NCI-H345 treated with DMSO at 0.1 percent for 48 hours (cell line): ENCODE data around the gene QPRT.
"Not testable (repeated sequence)": the region's sequence is repeated elsewhere in the genome, so short reads cannot be mapped to it uniquely, and the experiment has no call there.

ENCODE experiments used
- DNase-seq: peaks from one replicate; lab custom pipeline; 2025; ENCODE audit not compliant: unreplicated experiment; lab: John Stamatoyannopoulos, UW

Gene QPRT

DNA sequence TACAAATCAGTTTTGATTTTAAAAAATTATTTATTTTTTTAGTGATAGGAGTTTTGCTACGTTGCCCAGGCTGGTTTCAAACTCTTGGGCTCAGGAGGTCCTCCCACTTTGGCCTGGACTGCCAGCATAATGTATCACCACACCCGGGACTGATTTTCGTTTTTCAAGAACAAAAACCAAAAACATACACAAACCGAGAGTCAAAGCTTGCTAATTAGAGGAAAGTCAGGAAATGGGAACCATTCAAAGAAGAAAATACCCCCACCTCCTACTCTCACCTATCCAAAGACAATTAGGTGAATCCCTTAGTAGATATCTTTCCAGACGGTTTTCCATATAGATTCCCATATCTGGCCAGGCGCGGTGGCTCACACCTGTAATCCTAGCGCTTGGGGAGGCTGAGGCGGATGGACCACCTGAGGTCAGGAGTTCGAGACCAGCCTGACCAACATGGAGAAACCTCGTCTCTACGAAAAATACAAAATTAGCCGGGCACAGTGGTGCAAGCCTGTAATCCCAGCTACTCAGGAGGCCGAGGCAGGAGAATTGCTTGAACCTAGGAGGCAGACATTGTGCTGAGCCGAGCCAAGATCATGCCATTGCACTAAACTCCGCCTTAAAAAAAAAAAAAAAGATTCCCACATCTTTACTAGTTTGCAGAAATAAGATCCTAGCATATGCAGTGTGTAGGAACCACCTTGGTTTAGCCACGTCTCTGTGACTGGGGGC lies 16.8 kb upstream of the QPRT start:
- DNase-seq, result no peak

- DNase-seq, result no peak
These were observed 16.3 kb upstream of the QPRT start for GRCh38 chr16:29662729-29663015.

DNA sequence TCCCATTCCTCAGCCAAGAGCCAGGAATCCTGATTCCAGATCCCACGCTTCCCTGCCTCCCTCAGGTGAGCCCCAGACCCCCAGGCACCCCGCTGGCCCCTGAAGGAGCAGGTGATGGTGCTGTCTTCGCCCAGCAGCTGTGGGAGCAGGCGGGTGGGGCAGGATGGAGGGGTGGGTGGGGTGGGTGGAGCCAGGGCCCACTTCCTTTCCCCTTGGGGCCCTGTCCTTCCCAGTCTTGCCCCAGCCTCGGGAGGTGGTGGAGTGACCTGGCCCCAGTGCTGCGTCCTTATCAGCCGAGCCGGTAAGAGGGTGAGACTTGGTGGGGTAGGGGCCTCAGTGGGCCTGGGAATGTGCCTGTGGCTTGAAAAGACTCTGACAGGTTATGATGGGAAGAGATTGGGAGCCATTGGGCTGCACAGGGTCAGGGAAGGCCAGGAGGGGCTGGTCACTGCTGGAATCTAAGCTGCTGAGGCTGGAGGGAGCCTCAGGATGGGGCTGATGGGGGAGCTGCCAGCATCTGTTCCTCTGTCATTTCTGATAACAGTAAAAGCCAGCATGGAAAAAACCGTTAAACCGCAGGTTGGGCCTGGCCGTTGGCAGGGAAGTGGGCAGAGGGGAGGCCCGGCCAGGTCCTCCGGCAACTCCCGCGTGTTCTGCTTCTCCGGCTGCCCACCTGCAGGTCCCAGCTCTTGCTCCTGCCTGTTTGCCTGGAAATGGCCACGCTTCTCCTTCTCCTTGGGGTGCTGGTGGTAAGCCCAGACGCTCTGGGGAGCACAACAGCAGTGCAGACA lies 15.8 kb upstream of the QPRT start, which contains the start of gene SPN:
Gene SPN, plus strand, starts transcription at position 232 of the 791 bp plus-strand sequence. Its CDS starts 482 bp downstream, at position 714.
- DNase-seq, result no peak

DNA sequence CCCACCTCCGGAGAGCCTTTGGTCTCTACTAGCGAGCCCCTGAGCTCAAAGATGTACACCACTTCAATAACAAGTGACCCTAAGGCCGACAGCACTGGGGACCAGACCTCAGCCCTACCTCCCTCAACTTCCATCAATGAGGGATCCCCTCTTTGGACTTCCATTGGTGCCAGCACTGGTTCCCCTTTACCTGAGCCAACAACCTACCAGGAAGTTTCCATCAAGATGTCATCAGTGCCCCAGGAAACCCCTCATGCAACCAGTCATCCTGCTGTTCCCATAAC lies 15.2 kb upstream of the QPRT start:
- DNase-seq, result no peak

GRCh38 chr16:29664091-29664921 lies 14.7 kb upstream of the QPRT start:
- DNase-seq, result no peak

GRCh38 chr16:29665294-29666077 lies 13.5 kb upstream of the QPRT start:
- no peak for DNase-seq

- not testable (repeated sequence) for DNase-seq
These were observed 11.7 kb upstream of the QPRT start for GRCh38 chr16:29667322-29667610.

- DNase-seq, result no peak
These were observed 11.2 kb upstream of the QPRT start for GRCh38 chr16:29667755-29668154.

DNA sequence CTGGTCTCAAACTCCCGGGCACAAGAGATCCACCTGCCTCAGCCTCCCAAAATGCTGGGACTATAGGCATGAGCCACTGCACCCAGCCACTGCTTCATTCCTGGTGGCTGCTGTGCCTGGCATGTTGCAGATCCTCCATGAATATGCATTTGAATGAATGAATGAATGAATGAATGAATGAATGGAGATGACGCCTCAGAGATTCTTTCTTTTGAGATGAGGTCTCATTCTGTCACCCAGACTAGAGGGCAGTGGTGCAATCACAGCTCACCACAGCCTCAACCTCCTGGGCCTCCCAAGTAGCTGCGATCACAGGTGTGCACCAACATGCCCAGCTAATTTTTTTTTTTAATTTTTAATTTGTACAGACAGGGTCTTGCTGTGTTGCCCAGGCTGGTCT lies 10.7 kb upstream of the QPRT start:
- no peak for DNase-seq

DNA sequence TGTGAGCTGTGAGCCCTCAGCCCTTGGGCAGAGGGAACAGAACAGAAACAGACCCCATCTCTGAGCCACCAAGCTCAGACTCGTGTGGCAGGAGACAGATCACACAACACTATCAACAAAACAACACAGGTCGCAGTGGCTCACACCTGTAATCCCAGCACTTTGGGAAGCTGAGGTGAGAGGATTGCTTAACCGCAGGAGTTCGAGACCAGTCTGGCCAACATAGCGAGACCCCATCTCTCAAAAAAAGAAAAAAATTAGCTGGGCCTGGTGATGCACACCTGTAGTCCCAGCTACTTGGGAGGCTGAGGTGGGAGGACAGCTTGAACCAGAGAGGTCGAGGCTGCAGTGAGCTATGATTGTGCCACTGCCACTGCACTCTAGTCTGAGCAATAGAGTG lies 5.5 kb upstream of the QPRT start:
- DNase-seq, result no peak

GRCh38 chr16:29674188-29674587 lies 4.8 kb upstream of the QPRT start:
- DNase-seq, result no peak

DNA sequence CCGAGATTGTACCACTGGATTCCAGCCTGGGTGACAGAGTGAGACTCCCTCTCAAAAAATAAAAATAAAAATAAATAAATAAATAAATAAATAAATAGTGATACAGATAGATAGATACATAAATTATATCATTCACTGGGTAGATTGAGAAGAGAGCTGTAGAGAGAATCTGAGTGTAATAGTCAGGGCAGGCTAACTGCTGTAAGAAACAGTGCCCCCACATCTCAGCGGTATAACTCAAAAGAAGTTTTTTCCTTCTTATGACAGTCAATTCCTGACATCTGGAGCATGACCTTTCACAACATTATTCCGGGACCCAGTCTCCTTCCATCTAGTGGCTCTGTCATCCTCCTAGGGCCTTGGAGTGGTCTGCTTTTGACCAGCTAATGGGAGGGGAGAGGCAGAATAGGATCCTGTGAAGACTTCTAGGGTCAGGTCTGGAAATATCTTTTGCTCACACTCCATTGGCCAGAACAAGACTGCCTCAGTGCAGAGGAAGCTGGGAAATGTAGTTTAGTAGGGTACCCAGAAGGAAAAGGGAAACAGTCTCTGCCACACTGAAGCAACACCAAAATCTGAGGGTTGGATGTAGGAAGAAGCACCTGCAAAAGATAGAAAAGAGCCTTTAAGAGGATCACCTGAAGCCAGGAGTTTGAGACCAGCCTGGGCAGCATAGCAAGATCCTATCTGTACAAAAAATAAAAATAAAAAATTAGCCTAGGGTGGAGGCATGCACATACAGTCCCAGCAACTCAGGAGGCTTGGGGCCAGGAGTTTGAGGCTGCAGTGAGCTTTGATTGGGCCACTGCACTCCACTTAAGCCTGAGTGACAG lies 3.0 kb upstream of the QPRT start:
- DNase-seq, result no peak

DNA sequence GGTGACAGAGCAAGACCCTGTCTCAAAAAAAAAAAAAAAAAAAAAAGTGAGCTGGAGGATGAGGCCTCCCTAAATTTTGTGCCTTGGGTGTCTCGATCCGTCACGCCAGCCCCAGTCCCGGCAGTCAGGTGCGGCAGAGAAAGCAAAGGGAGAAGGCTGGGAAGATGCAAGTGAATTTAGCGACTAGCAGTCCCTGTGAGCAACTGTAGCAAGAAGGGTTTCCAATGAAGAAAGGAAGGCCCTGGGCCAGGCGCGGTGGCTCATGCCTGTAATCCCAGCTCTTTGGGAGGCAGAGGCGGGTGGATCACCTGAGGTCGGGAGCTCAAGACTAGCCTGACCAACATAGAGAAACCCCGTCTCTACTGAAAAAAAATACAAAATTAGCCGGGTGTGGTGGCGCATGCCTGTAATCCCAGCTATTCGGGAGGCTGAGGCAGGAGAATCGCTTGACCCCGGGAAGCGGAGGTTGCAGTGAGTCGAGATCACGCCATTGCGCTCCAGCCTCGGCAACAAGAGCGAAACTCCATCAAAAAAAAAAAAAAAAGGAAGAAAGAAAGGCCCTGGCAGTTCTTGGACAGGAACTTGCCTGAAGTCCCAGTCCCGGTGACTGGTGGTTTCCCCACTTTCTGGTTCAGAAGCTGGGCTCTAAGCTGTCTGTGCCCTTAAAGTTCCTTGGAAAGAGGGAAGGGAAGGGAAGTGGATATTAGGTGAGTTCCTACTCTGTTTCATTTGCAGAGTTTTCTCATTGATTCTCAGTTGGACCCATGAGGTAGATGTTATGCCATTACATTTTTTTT lies 1.8 kb upstream of the QPRT start:
- DNase-seq, result no peak

DNA sequence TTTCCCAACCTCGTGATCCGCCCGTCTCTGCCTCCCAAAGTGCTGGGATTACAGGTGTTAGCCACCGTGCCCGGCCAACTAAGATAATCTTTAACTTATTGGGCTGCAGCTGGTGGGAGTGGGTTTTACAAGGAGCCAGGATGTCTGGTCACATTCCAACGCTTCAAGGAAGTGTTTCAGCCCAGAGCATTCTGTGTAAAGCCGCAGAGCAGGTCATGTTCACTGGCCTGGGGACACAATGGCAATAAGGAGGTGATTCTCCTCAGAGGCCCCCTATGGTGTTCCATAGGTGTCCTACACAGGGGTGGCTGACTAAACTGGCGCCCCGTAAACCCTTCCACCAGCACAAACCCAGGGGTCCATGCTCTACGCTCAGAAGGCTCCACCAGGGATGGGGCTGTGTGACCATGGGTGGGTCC lies 1.2 kb downstream of the QPRT start:
- DNase-seq, result no peak

DNA sequence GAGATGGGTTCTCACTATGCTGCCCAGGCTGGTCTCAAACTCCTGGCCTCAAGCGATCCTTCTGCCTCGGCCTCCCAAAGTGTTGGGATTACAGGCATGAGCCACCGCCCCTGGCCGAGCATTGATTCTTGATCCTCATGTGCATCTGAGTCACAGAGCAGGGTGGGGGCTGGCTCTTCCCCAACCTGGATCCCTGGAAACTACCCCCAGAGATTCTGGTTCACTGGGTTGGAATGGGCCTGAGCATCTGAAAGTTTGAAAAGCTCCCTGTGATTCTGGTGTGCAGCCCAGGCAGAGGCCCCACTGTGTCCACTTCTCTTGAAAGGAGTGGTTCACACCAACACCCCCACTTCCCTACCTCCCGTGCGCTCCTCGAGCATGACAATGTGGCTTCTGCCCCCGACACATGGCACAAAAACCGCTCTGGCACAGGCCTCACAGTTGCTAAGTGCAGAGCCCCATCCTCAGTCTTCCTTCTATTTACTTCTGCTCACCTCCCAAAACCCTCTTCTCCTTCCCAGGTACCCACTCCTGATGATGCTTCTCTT lies 4.6 kb downstream of the QPRT start:
- DNase-seq, result no peak

DNA sequence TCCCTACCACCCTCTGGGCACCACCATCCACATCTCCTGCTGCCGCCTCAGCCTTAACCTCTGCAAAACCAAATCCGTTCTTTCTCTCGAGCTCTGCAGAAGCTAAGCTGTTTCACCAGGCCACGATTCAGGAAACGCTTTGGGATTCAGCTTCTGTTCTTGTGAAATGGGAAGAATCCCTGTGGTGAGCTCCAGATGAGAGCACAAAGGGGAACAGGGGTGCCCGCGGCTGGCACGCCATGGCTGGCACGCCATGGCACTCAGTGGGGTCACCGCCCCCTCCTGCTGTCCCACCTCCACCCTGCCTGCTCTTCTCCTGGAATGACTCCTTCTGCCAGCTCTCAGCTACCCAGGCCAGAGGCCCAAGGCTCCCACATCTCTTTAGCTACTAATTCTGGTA lies 5.7 kb downstream of the QPRT start:
- DNase-seq, result no peak

DNA sequence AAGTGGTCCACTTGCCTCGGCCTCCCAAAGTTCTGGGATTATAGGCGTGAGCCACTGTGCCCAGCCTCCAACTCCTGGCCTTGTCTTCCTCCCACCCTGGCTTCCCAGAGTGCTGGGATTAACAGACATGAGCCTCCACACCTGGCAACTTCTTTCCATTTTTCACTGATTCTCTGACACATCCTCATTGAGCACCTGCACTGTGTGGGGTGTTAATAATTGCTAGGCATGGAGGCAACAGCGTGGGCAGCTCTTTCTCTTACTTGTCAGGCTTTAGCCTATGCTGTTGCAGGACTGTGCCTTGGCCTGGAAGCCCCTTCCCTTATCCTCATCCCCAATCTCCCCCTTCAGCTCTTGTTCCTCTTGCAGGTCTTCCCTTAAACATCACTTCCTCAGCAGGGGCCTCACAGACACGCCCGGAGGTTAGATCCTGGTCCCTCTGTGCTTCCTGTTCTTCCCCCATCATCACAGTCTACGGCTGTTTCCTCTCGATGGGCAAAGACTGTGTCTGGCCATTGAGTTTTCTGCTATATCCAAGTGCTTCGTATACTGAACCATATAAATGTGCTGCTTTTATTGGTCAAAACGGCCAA lies 7.9 kb downstream of the QPRT start:
- no peak for DNase-seq

DNA sequence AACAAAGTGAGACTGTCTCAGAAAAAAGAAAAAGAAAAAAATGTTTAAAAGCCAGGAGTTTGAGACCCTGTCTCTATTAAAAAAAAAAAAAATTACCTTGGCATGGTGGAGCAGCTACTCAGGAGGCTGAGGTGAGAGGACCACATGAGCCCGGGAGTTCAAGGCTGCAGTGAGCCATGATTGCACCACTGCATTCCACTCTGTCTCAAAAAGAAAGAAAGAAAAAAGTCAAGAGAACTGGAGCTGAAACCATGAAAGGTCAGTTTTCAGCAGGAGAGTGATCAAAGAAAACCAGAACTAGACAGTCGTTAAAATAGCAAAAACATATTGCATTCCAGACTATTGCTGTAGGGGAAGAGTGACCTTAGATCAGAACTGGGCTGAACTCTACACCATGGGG lies 8.8 kb downstream of the QPRT start:
- no peak for DNase-seq

- DNase-seq, result no peak
These were observed 9.2 kb downstream of the QPRT start for GRCh38 chr16:29688172-29688571.
